Esophagus squamous epithelium (tissue), 5 donors: ENCODE measurements around the gene FSTL4. TPM values are rescaled to one million over a fixed set of nuclear protein-coding genes. Genes with fewer than 3 reads are reported as not detected.

ENCODE experiments used
- DNase-seq: peaks from one replicate; lab custom pipeline; 2025; lab: John Stamatoyannopoulos, UW
- H3K27ac ChIP-seq, 4 donors: fragments of 200-600 bp; sonication (generic); one replicate each; pipeline ENCODE4 v1.5.1; 2016 to 2019; ENCODE audit warnings: mild to moderate bottlenecking in 1 of 4
- H3K27me3 ChIP-seq, 4 donors: fragments of 200-600 bp; sonication (generic); 1 replicate in 3 of 4; 2 replicates in 1 of 4; pipeline versions ENCODE4 v1.5.1 to v1.6.0; 2017 to 2021; ENCODE audit warnings: antibody characterized with exemption in 1 of 4
- H3K36me3 ChIP-seq, 3 donors: fragments of 200-600 bp; sonication (generic); one replicate each; pipeline ENCODE4 v1.5.1; 2016 to 2019
- H3K4me1 ChIP-seq, 3 donors: fragments of 200-600 bp; sonication (generic); one replicate each; pipeline ENCODE4 v1.5.1; 2017 to 2019
- H3K4me3 ChIP-seq, 4 donors: fragments of 200-600 bp; sonication (generic); 1 replicate in 3 of 4; 2 replicates in 1 of 4; pipeline ENCODE4 v1.5.1; 2016 to 2019; ENCODE audit warnings: mild to moderate bottlenecking in 2 of 4, moderate library complexity in 1 of 4
- H3K9me3 ChIP-seq, 3 donors: fragments of 200-600 bp; sonication (generic); one replicate each; pipeline ENCODE4 v1.5.1; 2016 to 2019
- POLR2A ChIP-seq, 4 donors: fragments of 450-650 bp; IDR thresholded peaks; one replicate each; pipeline ENCODE4 v1.6.1; 2017; ENCODE audit warnings: antibody characterized with exemption in 4 of 4, mild to moderate bottlenecking in 4 of 4, moderate library complexity in 3 of 4
- WGBS, 2 donors: methylation state at CpG; one replicate each; pipeline ENCODE4 v1.1.5; 2018; 5-methylcytosine and 5-hydroxymethylcytosine counted together
- intact Hi-C: fragments of 100-400 bp; cut with DNase I; formaldehyde crosslinking; loops from one replicate; pipeline ENCODE4 v1.15.0; 2022
- total RNA-seq, 4 donors: library from RNA; depleted of rRNA; stranded (reverse); fragments of >200 nt; gene quantifications; one replicate each; pipeline ENCODE4 v1.1.0, GENCODE V29; 2016
- TF ChIP-seq, protein P1 (sequence below), 6 experiments: fragments of 450-650 bp in 4 of 6; fragments of 200-600 bp in 2 of 6; sonication (generic) in 2 of 6; IDR thresholded peaks; one replicate each; pipeline ENCODE4 v1.5.1; 2016 to 2019; ENCODE audit warnings: antibody characterized with exemption in 6 of 6, mild to moderate bottlenecking in 4 of 6, moderate library complexity in 4 of 6
- donor health status: DM: yes; HTN: yes; CAD: no.

Gene FSTL4
- total RNA-seq, 4 donors from 2014 or later = 0.53 to 4.1 (median 1.4) TPM

DNA sequence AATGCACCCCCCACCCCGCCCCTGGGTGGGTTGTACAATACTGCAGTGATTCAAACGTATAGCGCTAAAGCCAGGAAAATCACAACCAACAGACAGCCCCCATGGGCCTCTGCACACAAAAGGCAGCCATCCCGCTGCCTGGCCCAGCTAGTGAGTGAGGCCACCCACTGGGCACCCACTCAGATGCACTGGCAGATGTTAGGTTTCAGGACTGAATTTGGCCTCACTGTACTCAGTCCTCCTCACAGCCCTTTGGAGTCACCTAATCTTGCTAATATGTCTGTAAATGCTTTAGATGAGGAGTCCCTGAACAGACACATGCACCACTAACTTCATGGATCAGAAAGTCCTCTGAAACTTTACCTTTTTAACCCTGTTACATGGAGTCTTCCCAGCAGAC, 87.7 kb downstream of the FSTL4 start:
- Histone ChIP-seq H3K4me3 (no peak overlapping the region), H3K9me3 (no peaks in the 10 kb centered on the region), H3K4me1 (no peaks in the 10 kb centered on the region), H3K27me3 (peaks cover 0 to 4% (median 0%) of the 10 kb centered on the region in 4 donors), H3K36me3 (no peaks in the 10 kb centered on the region), H3K27ac (no peak overlapping the region)
- TF ChIP-seq POLR2A (IDR thresholded peaks at IDR 0.05) = no peak
- TF ChIP-seq, protein P1, sequence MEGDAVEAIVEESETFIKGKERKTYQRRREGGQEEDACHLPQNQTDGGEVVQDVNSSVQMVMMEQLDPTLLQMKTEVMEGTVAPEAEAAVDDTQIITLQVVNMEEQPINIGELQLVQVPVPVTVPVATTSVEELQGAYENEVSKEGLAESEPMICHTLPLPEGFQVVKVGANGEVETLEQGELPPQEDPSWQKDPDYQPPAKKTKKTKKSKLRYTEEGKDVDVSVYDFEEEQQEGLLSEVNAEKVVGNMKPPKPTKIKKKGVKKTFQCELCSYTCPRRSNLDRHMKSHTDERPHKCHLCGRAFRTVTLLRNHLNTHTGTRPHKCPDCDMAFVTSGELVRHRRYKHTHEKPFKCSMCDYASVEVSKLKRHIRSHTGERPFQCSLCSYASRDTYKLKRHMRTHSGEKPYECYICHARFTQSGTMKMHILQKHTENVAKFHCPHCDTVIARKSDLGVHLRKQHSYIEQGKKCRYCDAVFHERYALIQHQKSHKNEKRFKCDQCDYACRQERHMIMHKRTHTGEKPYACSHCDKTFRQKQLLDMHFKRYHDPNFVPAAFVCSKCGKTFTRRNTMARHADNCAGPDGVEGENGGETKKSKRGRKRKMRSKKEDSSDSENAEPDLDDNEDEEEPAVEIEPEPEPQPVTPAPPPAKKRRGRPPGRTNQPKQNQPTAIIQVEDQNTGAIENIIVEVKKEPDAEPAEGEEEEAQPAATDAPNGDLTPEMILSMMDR (IDR thresholded peaks at IDR 0.05) = no peak
- intact Hi-C loops = no loop called here
- 92 to 96% methylated on average over 3 to 4 of the region's 4 CpGs for WGBS, 2 donors
- no peak for DNase-seq

DNA sequence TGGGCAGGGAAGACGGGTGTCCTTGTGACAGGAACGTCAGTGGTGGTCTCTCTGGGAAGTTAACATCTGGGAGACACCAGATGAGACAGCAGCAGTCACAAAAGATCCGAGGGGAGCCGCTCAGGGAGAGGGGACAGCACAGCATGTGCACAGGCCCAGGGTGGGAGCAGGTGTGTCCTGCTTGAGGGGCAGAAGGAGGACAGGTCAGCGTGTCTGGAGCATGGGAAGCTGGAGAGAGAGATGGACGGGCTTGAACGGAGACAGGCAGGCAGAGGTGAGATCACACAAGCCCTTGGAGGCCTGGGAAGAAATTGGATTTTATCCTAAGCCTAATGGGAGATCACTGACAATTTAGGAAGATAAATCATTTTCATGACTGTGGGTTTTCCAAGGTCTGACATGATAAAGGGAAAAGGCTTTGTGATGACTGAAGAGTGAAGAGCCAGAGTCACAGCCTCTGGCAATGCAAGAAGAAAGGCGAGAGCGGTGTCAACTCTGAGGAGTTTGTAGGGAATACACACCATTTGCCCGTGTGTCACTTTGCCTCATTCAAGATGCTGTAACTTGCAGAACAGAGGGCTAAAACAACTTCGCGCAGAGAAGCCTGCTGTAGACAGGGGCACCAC, 88.3 kb downstream of the FSTL4 start:
- no peak for DNase-seq
- H3K27me3 ChIP-seq = peaks cover 0 to 4% (median 0%) of the 10 kb centered on the region in 4 donors
- H3K9me3 ChIP-seq = no peaks in the 10 kb centered on the region
- H3K36me3 ChIP-seq = no peaks in the 10 kb centered on the region
- H3K27ac ChIP-seq = no peak overlapping the region
- intact Hi-C loops = no loop called here
- no peaks in the 10 kb centered on the region for H3K4me1 ChIP-seq
- H3K4me3 ChIP-seq = no peak overlapping the region
- TF ChIP-seq, protein P1 (IDR thresholded peaks at IDR 0.05) = no peak
- no peak for TF ChIP-seq POLR2A (IDR thresholded peaks at IDR 0.05)
- WGBS, 2 donors = 80 to 82% methylated on average over 12 of the region's 12 CpGs

DNA sequence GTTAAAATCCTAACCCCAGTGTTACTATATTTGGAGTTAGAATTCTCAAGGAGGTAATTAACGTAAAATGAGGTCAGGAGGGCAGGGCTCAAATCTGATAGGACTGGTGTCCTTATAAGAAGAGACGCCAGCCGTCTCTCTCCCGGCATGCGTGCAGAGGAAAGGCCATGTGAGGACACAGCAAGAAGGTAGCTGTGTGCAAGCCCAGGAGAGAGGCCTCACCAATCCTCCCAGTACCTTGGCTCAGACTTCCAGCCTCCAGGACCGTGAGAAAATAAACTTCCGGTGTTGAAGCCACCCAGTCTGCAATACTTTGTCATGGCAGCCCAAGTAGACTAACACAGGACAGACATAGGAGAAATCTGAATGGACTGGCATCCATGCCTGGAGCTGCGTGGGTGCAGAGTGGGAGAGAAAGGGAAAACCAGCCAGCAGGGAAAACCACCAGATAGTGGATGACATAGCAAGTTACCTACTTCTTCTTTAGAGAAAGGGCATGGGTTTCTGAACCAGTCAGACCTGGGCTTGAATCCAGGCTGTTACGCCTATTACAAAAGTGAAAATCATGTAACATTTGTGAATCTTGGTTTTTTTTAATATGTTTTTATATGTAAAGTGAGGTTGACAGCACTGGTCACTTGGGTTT, 89.2 kb downstream of the FSTL4 start:
- intact Hi-C loops = no loop called here
- WGBS, 2 donors = 70 to 77% methylated on average over 3 to 9 of the region's 9 CpGs
- DNase-seq = no peak

DNA sequence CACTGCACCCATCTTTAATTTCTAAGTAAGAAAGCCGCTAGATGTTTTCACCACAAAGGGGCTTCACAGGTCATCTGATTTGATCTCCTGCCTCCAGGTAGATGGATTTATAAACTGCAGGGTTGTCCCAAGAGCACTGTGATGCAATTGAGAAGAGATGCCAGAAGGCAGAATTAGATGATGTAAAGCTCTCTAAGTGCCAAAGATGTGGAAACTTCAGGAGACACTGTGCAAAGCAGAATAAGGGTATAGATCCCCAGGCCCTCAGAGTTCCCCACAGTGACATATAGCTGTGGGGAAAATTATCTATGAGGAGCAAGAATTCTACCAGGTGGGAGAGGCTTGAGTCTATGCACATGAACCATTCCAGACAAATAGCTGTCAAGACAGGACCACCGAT, 90.5 kb downstream of the FSTL4 start:
- TF ChIP-seq POLR2A (IDR thresholded peaks at IDR 0.05) = no peak
- TF ChIP-seq, protein P1 (IDR thresholded peaks at IDR 0.05) = no peak
- intact Hi-C loops = no loop called here
- no peaks in the 10 kb centered on the region for H3K9me3 ChIP-seq
- 84 to 88% methylated on average over 2 of the region's 2 CpGs for WGBS, 2 donors
- H3K4me3 ChIP-seq = no peak overlapping the region
- H3K27me3 ChIP-seq = peaks cover 0 to 4% (median 0%) of the 10 kb centered on the region in 4 donors
- H3K4me1 ChIP-seq = no peaks in the 10 kb centered on the region
- DNase-seq = no peak
- H3K36me3 ChIP-seq = no peaks in the 10 kb centered on the region
- H3K27ac ChIP-seq = no peak overlapping the region

More for the DNA sequence above, 89.2 kb downstream of the FSTL4 start:
- Histone ChIP-seq H3K9me3 (no peaks in the 10 kb centered on the region), H3K27me3 (peaks cover 0 to 4% (median 0%) of the 10 kb centered on the region in 4 donors), H3K27ac (no peak overlapping the region), H3K36me3 (no peaks in the 10 kb centered on the region), H3K4me3 (no peak overlapping the region), H3K4me1 (no peaks in the 10 kb centered on the region)
- TF ChIP-seq POLR2A (IDR thresholded peaks at IDR 0.05) = no peak
- TF ChIP-seq, protein P1 (IDR thresholded peaks at IDR 0.05) = no peak

DNA sequence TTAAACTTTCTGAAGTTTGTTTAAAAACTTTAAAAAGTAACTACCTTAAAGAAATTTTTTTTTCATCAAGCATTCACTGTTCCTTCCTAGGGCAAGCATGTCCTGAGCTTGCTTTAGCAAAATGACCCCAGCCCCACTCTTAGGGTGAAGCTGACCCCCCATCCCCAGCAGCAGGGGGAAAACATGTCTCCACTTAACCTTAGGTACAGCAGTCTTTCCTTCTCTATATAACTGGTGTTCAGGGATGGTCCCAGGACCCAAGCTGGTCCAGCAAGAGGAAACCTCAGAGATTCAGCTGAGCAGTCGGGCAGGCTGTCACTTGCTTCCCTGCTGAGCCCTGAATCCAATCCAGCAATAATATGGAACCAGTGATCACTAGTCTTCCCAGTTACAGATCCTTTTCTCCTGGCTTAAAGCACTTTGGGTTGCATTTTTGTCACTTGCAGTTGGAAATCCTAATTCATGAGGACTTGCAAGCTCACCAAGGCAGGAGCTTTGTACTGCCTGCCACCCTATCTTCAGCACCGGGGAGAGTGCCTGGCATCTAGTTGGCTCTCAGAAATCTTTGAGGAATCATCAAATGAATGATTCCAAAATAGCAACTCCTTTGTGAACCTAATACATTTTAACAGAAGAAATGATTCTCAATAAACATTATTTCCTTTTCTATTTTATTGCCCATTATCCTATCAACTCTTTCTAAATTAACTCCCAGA, 91.2 kb downstream of the FSTL4 start:
- DNase-seq = no peak

More for the DNA sequence above, 91.2 kb downstream of the FSTL4 start:
- TF ChIP-seq, protein P1 (IDR thresholded peaks at IDR 0.05) = no peak
- TF ChIP-seq POLR2A (IDR thresholded peaks at IDR 0.05) = no peak
- H3K27me3 ChIP-seq = peaks cover 0 to 4% (median 0%) of the 10 kb centered on the region in 4 donors
- H3K4me1 ChIP-seq = no peaks in the 10 kb centered on the region
- H3K27ac ChIP-seq = no peak overlapping the region
- H3K4me3 ChIP-seq = no peak overlapping the region
- WGBS, 2 donors = 33 to 36% methylated on average over 1 to 2 of the region's 2 CpGs
- no peaks in the 10 kb centered on the region for H3K36me3 ChIP-seq
- no peaks in the 10 kb centered on the region for H3K9me3 ChIP-seq
- intact Hi-C loops = no loop called here
